Transverse colon (tissue), 4 donors: ENCODE data around the gene ECSIT. TPM values are rescaled to one million over a fixed set of nuclear protein-coding genes. Genes with fewer than 3 reads are reported as not detected.
A peak's percentile ranks its signal among the peaks of the same experiment; 100 is the strongest.

Experiments
- DNase-seq: peaks from one replicate; pipeline ENCODE4 v3.0.0-alpha.2; 2019
- H3K27ac ChIP-seq, 4 donors: fragments of 200-600 bp; sonication (generic); 2 replicates each; pipeline ENCODE4 v1.5.1; 2016 to 2018; ENCODE audit warnings: inconsistent platforms in 4 of 4
- H3K27me3 ChIP-seq: fragments of 200-600 bp; sonication (generic); 2 replicates; pipeline ENCODE4 v1.5.1; 2017; ENCODE audit warnings: inconsistent platforms
- H3K36me3 ChIP-seq, 4 donors: fragments of 200-600 bp; sonication (generic); 2 replicates each; pipeline ENCODE4 v1.5.1; 2017 to 2019; ENCODE audit warnings: inconsistent platforms in 4 of 4
- H3K4me1 ChIP-seq, 4 donors: fragments of 200-600 bp; sonication (generic); 2 replicates each; pipeline ENCODE4 v1.5.1; 2017 to 2020; ENCODE audit warnings: inconsistent platforms in 4 of 4
- H3K4me3 ChIP-seq, 4 donors: fragments of 200-600 bp; sonication (generic); 1 replicate in 1 of 4; 2 replicates in 3 of 4; pipeline versions ENCODE4 v1.5.1 to v1.6.1; 2017 to 2019; ENCODE audit warnings: inconsistent platforms in 4 of 4
- H3K9me3 ChIP-seq, 2 donors: fragments of 200-600 bp; sonication (generic); 2 replicates each; pipeline ENCODE4 v1.5.1; 2017 to 2019; ENCODE audit warnings: inconsistent platforms in 2 of 2
- EP300 ChIP-seq: sonication (generic); formaldehyde crosslinking; IDR thresholded peaks from one replicate; pipeline ENCODE4 v1.6.1; 2017; ENCODE audit warnings: antibody characterized with exemption, low read depth
- POLR2A ChIP-seq: fragments of 450-650 bp; IDR thresholded peaks from one replicate; pipeline ENCODE4 v1.6.1; 2016; ENCODE audit warnings: antibody characterized with exemption, mild to moderate bottlenecking, moderate library complexity
- POLR2AphosphoS5 ChIP-seq, 3 donors: sonication (generic); formaldehyde crosslinking; IDR thresholded peaks; one replicate each; pipeline ENCODE4 v1.6.1; 2016; ENCODE audit warnings: antibody characterized with exemption in 3 of 3
- WGBS, 2 donors: methylation state at CpG; one replicate each; pipeline ENCODE4 v1.1.5; 2018; ENCODE audit warnings: low coverage in 1 of 2; 5-methylcytosine and 5-hydroxymethylcytosine counted together
- in situ Hi-C, 4 donors: fragments of 200-750 bp; cut with MboI; loops; one replicate each; pipeline versions ENCODE4 v1.15.0 to v1.15.1; 2017; ENCODE audit warnings: low sequenced_read_pairs in 3 of 4, low pct_ligation_motif_present in 1 of 4, low pct_unique_long_range_greater_than_20kb in 1 of 4
- intact Hi-C: fragments of 100-400 bp; cut with DNase I; formaldehyde crosslinking; loops from one replicate; pipeline ENCODE4 v1.15.1; 2023; ENCODE audit warnings: low total_unique reads
- total RNA-seq, 4 donors: library from RNA; depleted of rRNA; stranded (reverse); fragments of >200 nt; gene quantifications; one replicate each; pipeline ENCODE4 v1.1.0, GENCODE V29; 2016
- TF ChIP-seq, protein P1 (sequence below), 5 experiments: fragments of 200-600 bp in 3 of 5; fragments of 450-650 bp in 2 of 5; sonication (generic) in 3 of 5; IDR thresholded peaks; 1 replicate in 2 of 5; 2 replicates in 3 of 5; pipeline ENCODE4 v1.5.1; 2016 to 2017; ENCODE audit warnings: antibody characterized with exemption in 5 of 5, inconsistent platforms in 3 of 5, mild to moderate bottlenecking in 2 of 5, moderate library complexity in 1 of 5

The ECSIT gene
- total RNA-seq, 4 donors from 2014 or later: 20.9 to 63.4 (median 39.1) TPM

DNA sequence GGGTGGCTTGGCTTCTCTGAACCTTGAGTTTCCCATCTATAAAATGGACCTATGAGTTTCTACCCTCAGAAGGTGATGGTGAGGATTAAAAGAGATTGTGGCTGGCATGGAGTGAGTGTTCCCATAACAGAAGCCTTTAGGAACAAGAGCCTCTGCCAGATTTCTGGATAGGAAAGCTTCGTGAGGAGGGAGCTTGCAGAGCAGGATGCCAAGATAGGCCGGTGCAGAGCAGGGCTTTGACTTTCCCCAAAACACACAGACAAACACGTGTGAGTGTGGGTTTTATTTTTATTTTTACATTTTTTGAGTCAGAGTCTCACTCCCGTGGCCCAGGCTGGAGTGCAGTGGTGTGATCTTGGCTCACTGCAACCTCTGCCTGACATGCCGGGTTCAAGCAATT is 6.0 kb upstream of the ECSIT start:
- Histone ChIP-seq H3K9me3 (no peaks in the 10 kb centered on the region), H3K4me3 (no peak overlapping the region), H3K27me3 (peaks cover 17% of the 10 kb centered on the region), H3K4me1 (peaks cover 0 to 21% (median 10%) of the 10 kb centered on the region in 4 donors), H3K36me3 (no peaks in the 10 kb centered on the region), H3K27ac (peak overlapping the region; percentile 82 to 97 (median 87))
- WGBS, 2 donors: 53 to 79% methylated on average over 4 to 5 of the region's 5 CpGs
- no peak for DNase-seq
- TF ChIP-seq, protein P1, sequence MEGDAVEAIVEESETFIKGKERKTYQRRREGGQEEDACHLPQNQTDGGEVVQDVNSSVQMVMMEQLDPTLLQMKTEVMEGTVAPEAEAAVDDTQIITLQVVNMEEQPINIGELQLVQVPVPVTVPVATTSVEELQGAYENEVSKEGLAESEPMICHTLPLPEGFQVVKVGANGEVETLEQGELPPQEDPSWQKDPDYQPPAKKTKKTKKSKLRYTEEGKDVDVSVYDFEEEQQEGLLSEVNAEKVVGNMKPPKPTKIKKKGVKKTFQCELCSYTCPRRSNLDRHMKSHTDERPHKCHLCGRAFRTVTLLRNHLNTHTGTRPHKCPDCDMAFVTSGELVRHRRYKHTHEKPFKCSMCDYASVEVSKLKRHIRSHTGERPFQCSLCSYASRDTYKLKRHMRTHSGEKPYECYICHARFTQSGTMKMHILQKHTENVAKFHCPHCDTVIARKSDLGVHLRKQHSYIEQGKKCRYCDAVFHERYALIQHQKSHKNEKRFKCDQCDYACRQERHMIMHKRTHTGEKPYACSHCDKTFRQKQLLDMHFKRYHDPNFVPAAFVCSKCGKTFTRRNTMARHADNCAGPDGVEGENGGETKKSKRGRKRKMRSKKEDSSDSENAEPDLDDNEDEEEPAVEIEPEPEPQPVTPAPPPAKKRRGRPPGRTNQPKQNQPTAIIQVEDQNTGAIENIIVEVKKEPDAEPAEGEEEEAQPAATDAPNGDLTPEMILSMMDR (IDR thresholded peaks at IDR 0.05): no peak
- no peak for TF ChIP-seq EP300
- no peak for TF ChIP-seq POLR2AphosphoS5 (IDR thresholded peaks at IDR 0.05)
- TF ChIP-seq POLR2A: no peak
- intact Hi-C loops: no loop called here
- in situ Hi-C loops: no loop called here

DNA sequence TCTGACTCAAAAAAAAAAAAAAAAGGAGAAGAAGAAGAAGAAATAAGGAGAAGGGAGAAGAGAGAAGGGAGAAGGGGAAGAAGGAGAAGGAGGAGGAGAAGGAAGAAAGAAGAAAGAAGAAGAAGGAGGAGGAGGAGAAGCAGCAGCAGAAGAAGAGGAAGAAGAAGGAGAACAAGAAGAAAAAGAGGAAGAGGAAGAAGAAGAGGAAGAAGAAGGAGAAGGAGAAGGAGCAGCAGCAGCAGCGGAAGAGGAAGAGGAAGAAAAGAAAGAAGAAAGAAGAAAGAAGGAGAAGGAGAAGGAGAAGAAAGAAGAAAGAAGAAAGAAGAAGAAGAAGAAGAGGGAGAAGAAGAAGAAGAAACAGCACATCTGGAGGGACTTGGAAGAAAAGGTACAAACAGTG is 5.6 kb upstream of the ECSIT start:
- Histone ChIP-seq H3K27me3 (peaks cover 12% of the 10 kb centered on the region), H3K9me3 (no peaks in the 10 kb centered on the region), H3K4me1 (peaks cover under 1 to 22% (median 12%) of the 10 kb centered on the region in 4 donors), H3K27ac (peak overlapping the region; percentile 82 to 97 (median 87)), H3K36me3 (no peaks in the 10 kb centered on the region), H3K4me3 (no peak overlapping the region)
- no peak for DNase-seq
- in situ Hi-C loops (no loop called here), intact Hi-C loops (no loop called here)
- TF ChIP-seq, protein P1 (IDR thresholded peaks at IDR 0.05): no peak
- TF ChIP-seq EP300: no peak
- TF ChIP-seq POLR2A: no peak
- TF ChIP-seq POLR2AphosphoS5 (IDR thresholded peaks at IDR 0.05): no peak
- 67 to 71% methylated on average over 1 of the region's 1 CpG for WGBS, 2 donors

DNA sequence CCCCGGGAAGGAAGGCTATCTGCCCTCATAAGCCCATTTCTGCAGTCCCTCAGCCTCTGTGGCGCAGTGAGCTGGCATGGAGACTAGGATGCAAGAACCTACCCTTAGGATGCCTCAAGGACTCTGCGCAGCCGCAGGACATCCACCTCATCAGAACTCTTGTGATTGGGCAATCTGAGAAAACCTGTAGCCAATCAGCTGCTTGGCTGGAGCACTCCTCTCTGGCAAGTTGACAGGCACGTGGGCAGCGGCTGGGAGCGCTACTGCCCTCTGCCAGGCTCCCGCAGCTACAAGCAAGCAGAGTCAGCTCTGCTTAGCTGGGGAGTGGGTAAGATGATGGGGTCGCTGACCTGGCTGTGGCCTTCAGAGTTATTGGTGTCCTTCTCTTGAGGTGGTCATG is 1.5 kb upstream of the ECSIT start:
- no peaks in the 10 kb centered on the region for H3K27me3 ChIP-seq
- in situ Hi-C loops (no loop called here), intact Hi-C loops (no loop called here)
- peak overlapping the region; percentile 21 to 98 (median 93) for H3K27ac ChIP-seq
- peak in 1 of 3 donors; percentile 18 for TF ChIP-seq POLR2AphosphoS5 (IDR thresholded peaks at IDR 0.05)
- TF ChIP-seq, protein P1 (IDR thresholded peaks at IDR 0.05): no peak
- no peaks in the 10 kb centered on the region for H3K9me3 ChIP-seq
- peaks cover 9 to 33% (median 18%) of the 10 kb centered on the region in 4 donors for H3K4me1 ChIP-seq
- DNase-seq: peak; percentile 80
- H3K36me3 ChIP-seq: no peaks in the 10 kb centered on the region
- H3K4me3 ChIP-seq: no peak overlapping the region
- 33% methylated on average over 9 of the region's 9 CpGs; no CpG with 5 or more reads in 1 of the 2 donors for WGBS, 2 donors

DNA sequence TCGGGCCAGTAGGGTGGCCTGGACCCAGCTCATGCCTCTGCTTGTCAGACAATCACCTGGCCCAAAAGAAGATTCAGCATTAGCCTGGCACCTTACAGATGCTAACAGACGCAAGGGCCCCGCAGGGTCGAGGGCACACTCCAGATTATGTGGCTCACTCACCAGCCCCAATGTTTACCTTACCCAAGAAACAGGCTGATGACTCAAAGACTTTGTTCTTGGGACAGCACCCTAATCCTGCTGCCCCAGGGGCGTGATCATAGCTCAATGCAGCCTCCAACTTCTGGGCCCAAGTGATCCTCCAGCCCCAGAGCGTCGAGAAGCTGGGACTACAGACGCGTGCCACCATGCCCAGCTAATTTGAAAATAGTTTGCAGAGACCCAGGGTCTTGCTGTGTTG is 9.8 kb downstream of the ECSIT start:
- Histone ChIP-seq H3K27me3 (no peaks in the 10 kb centered on the region), H3K4me3 (no peak overlapping the region), H3K9me3 (no peaks in the 10 kb centered on the region), H3K4me1 (no peaks in the 10 kb centered on the region), H3K36me3 (peaks cover 0 to 5% (median 0%) of the 10 kb centered on the region in 4 donors), H3K27ac (no peak overlapping the region)
- TF ChIP-seq POLR2AphosphoS5 (IDR thresholded peaks at IDR 0.05) (no peak), POLR2A (no peak)
- WGBS, 2 donors: 89% methylated on average over 9 of the region's 9 CpGs; no CpG with 5 or more reads in 1 of the 2 donors
- in situ Hi-C loops: no loop called here
- intact Hi-C loops: no loop called here
- no peak for DNase-seq

DNA sequence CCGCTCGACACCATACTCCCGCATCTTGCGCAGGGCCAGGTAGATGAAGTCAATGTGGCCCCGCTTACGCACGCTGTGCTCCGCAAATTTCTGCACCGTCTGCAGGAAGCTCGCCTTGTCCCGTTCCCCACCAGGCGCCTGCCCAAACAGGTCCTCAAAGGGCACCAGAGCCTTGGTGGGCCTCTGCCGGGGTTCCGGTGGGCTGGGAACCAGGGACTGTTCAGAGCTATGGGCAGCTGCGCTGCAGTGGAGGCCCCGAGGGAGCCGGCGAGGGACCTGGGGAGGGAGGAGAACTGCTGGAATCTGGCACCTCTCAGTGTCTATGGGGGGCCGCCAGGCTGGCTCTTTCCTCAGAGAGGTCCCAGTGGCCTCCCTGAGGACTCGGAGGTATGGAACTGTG is 15.0 kb downstream of the ECSIT start:
- DNase-seq: no peak
- Histone ChIP-seq H3K4me3 (no peak overlapping the region), H3K36me3 (peaks cover 0 to 19% (median 6%) of the 10 kb centered on the region in 4 donors), H3K9me3 (no peaks in the 10 kb centered on the region), H3K4me1 (no peaks in the 10 kb centered on the region), H3K27ac (no peak overlapping the region), H3K27me3 (no peaks in the 10 kb centered on the region)
- TF ChIP-seq POLR2A: no peak
- intact Hi-C loops (no loop called here), in situ Hi-C loops (no loop called here)
- WGBS, 2 donors: 95 to 100% methylated on average over 1 to 20 of the region's 20 CpGs
